ENCODE data around the gene PRKG1.

- TF ChIP-seq CTCF (IDR thresholded peaks at IDR 0.05) (no peak), ZFX (IDR thresholded peaks at IDR 0.05; ENCODE audit: borderline replicate concordance) (no peak)
These were observed 183.4 kb downstream of the PRKG1 start for GRCh38 chr10:51257511-51258248.
